Lung microvascular endothelial cell (primary cell): Measurements from ENCODE around the gene INSR. TPM values are rescaled to one million over a fixed set of nuclear protein-coding genes. Genes with fewer than 3 reads are reported as not detected.
"Not testable (repeated sequence)": the region's sequence is repeated elsewhere in the genome, so short reads cannot be mapped to it uniquely, and the experiment has no call there.

Source experiments
- DNase-seq, 2 donors: peaks; one replicate each; pipeline versions ENCODE4 v3.0.0 to v3.0.0-alpha.2; 2010; ENCODE audit warnings: low read depth in 2 of 2
- total RNA-seq: library from RNA; depleted of rRNA; stranded (reverse); fragments of >200 nt; gene quantifications from 2 replicates; pipeline ENCODE4 v1.2.1, GENCODE V29; 2014

Gene INSR
- total RNA-seq, 1 donor from 2014 or later, result 28.0 TPM

DNA sequence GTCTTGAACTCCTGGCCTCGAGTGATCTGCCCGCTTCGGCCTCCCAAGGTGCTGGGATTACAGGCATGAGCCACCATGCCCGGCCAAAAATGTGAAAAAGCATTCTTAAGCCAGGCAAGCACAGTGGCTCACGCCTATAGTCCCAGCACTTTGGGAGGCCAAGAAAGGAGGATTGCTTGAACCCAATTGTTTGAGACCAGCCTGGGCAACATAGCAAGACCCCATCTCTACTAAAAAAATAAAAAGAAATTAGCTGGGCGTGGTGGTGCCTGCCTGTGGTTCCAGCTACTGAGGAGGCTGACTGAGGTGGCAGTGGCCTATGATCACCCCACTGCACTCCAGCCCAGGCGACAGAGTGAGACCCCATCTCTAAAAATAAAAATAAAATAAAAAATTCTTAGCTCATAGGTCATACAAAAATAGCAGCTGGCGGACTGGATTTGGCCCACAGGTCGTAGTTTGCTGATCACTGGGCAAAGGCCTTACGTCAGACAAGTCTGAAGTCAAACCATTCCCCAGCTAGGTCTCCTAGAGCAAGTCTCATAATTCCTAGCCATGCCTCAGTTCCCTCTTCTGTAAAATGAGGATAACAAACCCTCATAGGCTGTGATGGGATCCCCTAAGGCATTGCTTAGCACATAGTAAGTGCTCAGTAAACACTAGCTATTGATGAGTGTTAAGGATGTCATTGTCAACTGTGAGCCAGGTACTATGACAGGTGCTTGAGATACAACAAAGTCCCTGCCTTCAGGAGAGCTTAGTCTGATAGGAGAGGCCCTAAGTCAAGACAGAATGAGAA, 36.0 kb downstream of the INSR start:
- no peak for DNase-seq

DNA sequence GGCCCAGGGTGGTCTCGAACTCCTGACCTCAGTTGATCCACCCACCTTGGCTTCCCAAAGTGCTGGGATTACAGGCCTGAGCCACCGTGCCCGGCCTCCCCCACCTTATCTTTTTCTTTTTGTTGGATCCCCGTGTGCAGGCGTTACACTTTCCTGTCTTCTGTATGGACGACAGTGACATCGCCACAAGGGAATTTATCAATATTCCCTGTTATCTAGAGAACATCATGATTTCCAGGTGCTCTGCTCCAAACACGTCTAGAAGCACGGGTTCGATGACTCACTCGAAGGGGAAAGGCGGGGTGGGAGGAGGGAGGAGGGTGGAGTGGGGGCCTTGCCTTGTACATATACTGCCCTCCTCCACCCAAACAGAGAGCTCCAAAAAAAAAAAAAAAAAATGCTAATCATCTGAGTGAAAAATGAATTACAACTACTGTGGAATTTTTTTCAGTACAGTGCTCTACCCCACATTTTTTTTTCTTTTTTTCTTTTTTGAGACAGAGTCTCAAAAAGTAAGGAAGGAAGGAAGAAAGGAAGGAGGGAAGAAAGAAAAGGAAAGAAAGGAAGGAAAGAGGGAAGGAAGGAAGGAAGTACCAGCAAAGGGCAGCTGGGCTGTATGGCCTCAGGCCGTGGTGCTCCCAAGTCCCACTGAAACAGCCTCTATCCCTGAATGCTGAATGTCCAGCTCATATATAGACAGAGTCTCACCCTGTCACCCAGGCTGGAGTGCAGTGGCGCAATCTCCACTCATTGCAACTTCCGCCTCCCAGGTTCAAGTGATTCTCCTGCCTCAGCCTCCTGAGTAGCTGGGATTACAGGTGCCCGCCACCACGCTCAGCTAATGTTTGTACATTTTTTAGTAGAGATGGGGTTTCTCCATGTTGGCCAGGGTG, 36.8 kb downstream of the INSR start:
- DNase-seq, result peak; percentile 34 to 58

DNA sequence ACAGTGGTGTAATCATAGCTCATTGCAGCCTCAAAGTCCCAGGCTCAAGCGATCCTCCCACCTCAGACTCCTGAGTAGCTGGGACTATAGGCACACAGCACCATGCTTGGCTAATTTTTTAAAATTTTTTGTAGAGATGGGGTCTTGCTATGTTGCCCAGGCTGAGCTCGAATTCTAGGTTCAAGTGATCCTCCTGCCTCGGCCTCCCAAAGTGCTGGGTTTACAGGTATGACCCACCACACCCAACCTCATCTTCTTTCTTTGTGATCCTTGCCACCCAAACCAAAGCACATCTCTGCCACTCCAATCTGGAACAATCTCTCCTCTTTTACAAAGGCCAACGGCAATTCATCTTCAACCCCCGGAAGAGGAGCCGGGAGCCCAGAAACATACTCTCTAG, 38.6 kb downstream of the INSR start:
- DNase-seq, result no peak

DNA sequence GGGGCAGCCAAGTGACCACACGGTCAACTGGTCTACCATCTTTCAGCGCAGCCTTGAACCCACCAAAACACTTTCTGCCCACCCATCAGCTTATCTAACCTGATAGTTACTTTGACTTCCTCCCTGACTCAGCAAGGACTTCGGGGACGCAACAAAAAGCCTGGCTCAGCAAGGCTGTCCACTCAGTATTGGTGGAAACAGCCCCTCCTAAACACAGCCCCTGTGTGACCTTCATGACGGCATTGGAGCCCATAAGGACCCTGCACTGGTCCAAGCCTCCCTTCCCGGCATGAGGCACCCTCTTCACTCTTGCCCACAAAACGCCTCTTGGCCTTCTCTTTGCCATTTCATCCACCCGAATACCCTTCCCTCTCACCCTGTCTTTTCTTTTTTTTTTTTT, 39.1 kb downstream of the INSR start:
- no peak for DNase-seq

DNA sequence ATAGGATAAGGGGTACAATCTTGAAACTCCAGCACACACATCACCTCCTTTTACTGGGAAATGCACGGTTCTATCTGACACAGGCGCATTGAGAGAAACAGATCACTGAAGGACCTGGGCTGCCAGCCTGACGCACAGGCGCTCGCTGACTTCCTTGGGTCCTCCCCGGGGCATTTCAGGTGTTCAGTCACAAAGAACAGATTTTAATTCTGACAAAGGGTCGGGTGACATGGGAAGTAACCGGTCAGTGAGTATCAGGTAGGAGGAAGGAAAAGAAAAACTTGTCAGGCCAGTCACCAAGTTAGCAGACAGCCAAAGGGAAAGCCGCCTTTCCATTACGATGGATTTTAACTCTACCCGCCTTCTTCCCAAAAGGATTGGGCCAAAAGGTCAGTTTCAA, 39.6 kb downstream of the INSR start:
- no peak for DNase-seq

DNA sequence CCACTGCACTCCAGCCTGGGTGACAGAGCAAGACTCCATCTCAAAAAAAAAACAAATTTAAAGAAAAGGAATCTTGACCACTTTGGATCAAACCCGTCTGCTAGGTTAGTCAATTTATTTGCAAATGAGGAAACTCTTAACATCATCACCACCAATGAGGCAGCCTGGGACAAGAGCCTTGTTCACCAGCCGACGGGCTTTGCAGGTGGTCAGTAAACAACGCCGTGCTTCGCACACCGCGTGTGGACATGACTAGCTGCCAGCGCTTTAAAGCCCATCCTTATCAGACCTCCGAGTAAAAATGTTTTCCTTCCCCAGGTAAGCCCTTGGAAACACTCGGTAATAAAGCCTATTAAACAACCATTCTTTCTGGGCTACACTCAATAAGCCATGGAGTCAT, 41.9 kb downstream of the INSR start:
- no peak for DNase-seq

DNA sequence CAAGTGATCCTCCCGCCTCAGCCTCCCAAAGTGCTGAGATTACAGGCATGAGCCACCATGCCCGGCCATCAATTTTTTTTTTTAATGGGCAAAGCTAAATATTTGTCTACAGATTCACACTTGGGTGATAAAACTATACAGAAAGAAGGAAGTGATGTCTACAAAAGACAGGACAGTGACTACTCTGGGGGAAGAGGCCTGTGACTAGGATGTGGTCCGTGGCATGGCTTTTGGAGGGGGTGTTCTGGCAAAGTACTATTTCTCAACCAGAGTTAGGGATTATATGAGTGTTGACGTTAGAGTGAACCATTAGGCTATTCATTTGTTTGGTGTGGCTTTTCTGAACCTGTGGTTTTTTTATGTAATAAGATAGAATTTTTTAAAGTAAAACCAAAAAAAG, 42.7 kb downstream of the INSR start:
- no peak for DNase-seq

DNA sequence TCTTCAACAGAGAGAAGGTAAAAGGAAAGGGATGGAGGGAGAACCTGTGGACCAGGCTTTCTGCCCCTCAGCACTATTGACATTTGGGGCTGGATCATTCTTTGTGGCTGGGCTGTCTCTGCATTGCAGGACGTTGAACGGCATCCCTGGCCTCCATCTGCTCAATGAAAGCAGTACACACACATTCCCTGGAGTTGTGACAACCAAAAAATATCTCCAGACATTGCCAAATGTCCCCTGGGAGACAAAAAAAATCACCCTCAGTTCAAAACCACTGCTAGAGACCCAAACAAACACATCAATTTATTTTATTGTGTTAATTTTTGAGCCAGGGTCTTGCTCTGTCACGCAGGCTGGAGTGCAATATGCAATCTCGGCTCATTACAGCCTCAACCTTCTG, 43.3 kb downstream of the INSR start:
- no peak for DNase-seq

DNA sequence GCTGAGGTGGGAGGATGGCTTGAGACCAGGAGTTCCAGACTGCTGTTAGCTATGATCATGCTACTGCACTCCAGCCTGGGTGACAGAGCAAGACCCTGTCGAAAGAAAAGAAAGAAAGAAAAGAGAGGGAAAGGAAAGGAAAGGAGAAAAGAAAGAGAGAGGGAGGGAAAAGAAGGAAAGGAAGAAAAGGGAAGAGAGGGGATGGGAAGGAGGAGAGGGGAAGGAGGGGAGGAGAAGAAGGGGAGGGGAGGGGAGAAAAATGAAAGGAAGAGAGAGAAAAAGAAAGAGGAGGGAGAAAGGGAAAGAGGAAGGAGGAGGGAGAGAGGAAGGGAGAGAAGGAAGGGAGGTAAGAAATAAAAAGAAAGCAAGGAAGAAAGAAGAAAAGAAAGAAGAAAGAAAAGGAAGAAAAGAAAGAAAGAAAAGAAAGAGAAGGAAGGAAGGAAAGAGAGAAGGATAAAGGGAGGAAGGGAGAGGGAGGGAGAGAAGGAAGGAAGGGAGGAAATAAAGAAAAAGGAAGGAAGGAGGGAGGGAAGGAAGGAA, 44.1 kb downstream of the INSR start:
- DNase-seq, result no peak

DNA sequence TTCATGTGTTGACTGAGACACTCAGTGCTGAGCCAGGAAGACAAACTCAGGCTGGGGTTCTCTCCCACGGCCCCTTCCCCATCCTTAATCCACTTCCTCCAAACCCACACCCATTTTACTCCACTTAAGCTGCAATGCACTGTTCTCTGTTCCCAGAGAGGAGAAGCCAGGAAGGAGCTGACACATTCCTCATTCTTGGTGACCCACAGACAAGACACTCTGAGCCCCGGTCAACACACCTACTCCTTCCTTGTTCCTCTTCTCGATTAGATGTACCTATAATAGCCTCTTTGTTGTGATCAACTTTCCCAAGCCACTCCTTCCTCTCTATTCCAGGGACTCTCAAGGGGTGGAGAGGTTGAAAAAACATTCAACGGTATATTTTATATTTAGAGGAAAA, 47.1 kb downstream of the INSR start:
- no peak for DNase-seq

DNA sequence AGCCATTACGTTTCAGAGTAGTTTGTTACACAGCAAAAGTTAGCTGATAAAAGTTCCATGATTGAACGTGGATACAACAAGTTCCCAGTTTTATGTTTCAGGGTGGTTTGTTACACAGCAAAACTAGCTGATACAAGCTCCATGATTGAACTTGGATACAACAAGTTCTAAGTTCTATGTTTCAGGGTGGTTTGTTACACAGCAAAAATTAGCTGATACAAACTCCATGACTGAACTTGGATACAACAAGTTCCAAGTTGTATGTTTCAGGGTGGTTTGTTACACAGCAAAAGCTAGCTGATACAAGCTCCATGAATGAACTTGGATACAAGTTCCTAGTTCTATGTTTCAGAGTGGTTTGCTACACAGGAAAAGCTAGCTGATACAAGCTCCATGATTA, 47.6 kb downstream of the INSR start:
- DNase-seq, result no peak

DNA sequence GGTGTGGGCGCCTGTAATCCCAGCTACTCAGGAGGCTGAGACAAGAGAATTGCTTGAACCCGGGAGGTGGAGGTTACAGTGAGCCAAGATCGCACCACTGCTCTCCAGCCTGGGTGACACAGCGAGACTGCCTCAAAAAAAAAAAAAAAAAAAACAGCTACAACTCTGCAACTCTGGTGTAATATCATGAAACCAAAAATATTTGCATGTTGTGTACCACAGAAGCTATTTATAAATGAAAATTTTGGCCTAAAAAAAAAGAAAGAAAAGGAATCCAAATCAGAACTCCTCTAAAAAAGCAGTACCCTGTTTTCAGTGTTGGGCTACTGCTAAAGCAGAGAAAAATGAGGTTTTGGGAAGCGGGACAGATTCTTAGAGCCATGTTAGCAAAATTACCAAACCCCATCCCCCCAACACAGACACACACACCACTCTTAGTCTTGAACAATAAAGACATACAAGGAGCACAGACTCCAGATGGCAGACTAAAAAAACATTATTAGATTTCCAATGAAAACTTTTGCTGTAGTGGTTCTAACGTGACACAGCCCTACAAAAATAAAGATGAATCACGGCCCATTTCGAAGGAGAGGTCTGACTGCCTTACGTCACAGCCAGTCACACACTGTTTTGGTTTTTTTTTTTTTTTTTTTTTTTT, 51.5 kb downstream of the INSR start:
- no peak for DNase-seq

DNA sequence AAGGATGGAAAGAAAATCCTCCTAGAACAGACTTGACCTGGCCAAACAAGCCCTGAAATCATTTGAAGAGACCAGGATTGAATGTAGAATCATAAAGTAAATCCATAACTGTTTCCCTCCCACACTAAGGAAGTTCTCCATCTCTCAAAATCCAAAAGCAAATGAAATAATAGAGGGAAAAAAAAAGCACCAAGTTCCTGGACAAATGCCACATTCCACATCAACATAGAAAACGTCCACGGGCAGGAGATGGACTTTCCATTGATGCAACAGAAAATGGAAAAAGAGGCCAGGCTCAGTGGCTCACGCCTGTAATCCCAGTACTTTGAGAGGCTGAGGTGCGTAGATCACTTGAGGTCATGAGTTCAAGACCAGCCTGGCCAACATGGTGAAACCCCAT, 56.2 kb downstream of the INSR start:
- peak in 1 of 2 donors; percentile 80 for DNase-seq

DNA sequence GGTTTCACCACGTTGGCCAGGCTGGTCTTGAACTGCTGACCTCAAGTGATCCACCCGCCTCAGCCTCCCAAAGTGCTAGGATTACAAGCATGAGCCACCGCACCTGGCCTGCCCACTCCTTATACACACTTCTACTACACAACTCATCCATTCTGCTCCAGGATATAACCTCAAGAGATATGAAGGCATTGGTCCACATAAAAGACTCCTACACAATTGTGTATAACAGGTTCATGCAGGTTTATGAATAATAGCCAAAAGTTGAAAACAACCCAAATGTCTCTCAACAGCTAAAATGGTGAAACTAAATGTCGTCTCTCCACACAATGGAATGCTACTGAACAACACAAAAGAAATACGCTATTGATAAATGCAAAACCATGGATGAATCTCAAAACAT, 58.1 kb downstream of the INSR start:
- DNase-seq, result no peak

DNA sequence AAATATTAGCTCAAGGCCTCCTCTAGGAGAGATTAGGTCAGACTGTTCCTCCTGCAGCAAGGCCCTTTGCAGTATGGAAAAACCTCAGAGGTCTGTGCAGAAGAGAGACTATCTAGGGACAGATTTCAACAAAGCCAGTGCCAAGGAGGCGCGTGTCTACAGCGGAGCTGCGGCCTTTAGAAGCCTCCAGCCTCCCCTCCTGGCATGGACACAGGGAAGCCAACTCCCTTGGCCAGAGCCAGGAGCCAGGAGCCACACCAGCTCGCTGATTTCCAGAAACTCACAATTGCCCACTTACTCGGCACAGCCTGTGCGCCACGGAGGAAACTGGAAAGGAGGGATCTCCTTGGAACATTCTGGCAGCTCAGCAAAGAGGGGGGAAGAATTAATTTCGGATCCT, 63.4 kb downstream of the INSR start:
- no peak for DNase-seq

DNA sequence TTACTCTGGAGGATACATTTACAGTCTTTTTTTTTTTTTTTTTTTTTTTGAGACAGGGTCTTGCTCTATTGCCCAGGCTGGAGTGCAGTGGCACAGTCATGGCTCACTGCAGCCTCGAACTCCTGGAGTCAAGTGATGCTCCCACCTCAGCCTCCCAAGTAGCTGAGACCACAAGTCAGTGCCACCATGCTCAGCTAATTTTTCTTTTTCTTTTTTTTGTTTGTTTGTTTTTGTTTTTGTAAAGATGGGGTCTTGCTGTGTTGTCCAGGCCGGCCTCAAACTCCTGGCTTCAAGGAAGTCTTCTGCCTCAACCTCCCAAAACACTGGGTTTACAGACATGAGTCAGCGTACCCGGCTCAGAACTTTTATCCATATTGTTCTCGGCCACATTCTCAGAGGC, 64.5 kb downstream of the INSR start:
- DNase-seq, result no peak

DNA sequence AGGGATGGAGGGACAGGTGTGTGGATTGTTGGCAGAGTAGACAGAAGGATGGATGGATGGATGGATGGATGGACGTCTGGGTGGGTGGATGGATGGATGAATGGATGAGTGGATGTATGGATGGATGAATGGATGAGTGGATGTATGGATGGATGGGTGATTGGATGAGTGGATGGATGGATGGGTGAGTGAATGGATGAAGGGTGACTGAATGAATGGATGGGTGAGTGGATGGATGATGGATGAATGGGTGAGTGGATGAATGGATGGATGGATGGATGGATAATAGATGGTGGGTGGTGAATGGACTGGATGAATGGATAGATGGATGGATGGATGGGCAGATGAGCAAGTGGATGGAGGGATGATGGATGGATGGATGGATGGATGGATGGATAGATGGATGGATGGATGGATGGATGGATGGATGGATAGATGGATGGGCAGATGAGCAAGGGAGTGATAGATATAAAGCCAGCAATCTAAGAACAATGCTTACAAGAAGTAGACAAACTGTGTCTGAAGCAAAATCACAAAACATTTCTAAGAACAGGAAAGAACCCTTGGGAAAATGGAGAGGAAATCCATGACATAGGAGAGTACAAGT, 65.2 kb downstream of the INSR start:
- DNase-seq, result no peak

DNA sequence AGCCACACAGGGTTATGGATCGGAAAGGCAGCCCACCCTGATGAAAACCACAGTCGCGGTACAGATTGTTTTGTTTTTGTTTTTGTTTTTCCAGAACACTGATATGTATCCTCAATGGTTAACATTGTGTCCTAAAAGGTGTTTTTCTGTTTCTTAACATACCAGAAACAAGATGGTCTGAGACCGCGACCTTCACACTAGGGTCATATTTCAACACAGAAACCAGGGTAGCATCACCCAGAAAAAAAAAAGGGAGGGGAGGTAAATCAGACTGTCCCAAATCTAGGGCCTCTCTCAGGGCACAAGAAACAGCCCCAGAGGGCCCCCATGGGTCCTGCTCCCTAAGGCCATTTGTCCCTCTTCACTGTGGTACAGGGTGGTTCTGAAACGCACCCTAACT, 66.5 kb downstream of the INSR start:
- no peak for DNase-seq

DNA sequence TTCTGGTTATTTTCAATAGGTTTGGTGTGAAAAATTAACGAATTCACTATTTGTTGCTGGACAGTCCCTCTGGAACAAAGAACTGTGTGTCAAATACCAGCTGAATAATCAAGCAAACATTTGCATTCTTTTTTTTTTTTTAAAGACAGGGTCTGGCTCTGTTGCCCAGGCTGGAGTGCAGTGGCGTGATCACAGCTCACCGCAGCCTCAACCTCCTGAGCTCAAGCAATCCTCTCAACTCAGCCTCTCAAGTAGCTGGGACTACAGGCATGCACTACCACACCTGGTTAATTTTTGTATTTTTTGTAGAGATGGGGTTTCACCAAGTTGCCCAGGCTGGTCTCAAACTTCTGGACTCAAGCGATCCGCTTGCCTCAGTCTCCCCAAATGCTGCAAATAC, 67.1 kb downstream of the INSR start:
- DNase-seq, result not testable (repeated sequence)

DNA sequence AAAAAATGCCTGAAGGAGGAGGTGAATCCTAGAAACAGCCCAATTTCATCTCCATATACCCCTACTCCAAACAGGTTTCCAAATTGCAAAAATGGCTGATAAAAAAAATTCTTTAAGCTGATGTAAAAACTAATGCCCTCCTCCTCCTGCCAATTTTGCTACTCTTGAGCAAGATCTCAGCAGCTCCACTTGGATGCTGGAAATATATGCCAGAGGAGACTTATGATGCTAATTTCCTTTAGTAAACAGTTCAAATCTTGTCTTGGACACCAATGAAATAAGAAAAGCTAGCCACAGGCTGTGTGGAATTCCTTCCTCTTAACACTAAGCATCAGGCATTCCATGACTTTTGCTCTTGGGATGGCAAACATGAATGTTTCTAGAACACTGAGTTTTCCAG, 67.5 kb downstream of the INSR start:
- DNase-seq, result no peak

DNA sequence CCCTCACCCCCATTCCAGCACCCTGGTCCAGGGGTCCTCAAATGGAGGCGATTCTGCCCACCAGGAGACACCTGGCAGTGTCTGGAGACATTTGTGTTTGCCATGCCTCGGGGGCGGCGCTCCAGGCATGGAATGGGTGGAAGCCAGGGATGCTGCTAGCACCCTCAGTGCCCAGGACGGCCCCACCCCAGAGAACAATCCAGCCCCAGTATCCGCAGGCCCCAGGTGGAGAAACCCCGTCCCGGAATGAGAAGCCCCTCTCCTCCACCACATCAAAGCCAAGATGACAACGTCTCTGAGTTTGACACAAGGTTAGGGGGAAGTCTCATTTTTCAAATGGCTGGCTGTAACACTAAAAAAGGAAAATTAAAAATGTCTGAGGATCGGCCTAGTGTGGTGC, 68.5 kb downstream of the INSR start:
- DNase-seq, result no peak

DNA sequence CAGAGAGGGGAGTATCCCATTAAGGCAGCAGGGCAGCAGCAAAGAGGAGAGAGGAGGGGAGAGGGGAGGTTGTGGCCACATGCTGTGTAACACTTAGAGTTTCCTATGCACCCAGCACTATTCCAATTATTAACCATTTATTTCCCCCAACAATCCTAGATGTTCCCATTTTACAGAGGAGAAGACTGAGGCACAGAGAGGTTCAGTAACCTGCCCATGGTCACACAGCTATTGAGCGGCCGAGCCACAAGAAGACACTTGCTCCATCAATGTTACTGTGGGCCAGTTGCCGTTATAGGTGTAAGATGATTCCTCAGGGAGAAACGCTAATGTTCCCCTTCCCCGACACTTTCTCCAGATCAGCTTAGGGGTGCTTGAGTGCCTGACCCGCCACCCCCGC, 69.2 kb downstream of the INSR start:
- no peak for DNase-seq
